Measurements from ENCODE around the gene PRXL2B. TPM values are rescaled to one million over a fixed set of nuclear protein-coding genes. Genes with fewer than 3 reads are reported as not detected.
"Not testable (repeated sequence)": the region's sequence is repeated elsewhere in the genome, so short reads cannot be mapped to it uniquely, and the experiment has no call there.

Gene PRXL2B
- total RNA-seq, 1 donor from 2014 or later, result 47.3 TPM

DNA sequence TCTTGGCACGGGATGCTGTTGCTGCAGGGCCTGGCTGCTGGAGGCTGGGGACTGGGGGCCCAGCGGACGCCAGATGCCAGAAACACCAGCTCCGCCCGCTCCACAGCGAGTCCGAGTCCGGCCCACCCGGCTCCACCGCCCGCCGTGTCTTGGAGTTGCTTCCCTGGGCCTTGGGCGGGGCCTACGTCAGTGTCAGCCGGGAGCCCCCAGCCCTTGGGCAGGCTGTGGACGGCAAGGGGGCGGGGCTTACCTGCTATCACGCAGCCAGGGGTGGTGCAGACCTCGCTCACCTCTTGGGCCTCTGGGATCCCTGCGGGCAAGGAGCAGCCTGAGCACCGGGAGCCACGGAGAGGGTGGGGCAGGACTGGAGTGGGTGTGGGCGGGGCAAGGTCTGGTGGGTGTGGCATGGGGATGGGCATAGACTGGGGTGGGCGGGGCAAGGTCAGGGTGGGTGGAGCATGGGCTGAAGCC, 24.5 kb downstream of the PRXL2B start:
- DNase-seq (ENCODE audit: extremely low read depth, low read depth, low spot score), result no peak

DNA sequence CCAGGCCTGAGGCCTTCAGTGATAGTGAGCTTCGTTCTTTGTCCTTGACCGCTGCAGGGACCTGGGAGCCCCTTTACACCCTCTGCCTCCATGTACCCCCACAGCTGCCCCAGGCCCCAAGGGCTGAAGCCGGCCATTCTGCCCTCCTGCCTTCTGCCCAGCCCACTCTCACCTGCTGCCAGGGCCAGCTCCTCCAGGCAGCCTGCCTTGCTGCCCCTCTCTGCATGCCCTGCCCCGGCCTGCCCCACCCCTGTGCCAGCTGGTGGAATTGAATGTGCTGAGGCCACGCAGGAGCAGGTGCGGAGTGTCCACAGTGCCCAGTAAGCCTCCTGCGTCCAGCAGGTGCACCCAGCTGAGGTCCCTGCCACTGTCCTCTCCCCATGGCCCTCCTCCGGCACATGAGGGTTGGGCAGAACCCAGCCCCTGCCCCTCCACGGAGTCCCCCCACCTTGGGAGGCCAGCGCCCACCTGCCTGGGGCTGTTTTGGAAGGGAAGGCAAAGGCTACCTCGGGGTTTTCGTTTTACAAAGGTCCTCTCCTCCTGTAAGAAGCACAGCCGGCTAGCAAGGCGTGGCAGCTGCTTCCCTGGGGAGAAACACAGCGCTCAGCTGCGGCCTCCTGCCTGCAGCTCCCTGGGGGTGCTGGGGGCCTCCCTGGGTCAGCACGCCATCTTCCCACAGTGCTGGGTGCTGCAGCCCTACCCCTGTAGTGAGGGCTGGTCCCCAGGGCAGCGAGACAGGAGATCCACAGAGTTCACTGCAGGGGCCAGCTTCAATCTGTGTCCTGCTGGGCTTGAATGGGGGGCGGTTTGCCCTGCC, 25.3 kb downstream of the PRXL2B start:
- DNase-seq (ENCODE audit: extremely low read depth, low read depth, low spot score), result no peak

DNA sequence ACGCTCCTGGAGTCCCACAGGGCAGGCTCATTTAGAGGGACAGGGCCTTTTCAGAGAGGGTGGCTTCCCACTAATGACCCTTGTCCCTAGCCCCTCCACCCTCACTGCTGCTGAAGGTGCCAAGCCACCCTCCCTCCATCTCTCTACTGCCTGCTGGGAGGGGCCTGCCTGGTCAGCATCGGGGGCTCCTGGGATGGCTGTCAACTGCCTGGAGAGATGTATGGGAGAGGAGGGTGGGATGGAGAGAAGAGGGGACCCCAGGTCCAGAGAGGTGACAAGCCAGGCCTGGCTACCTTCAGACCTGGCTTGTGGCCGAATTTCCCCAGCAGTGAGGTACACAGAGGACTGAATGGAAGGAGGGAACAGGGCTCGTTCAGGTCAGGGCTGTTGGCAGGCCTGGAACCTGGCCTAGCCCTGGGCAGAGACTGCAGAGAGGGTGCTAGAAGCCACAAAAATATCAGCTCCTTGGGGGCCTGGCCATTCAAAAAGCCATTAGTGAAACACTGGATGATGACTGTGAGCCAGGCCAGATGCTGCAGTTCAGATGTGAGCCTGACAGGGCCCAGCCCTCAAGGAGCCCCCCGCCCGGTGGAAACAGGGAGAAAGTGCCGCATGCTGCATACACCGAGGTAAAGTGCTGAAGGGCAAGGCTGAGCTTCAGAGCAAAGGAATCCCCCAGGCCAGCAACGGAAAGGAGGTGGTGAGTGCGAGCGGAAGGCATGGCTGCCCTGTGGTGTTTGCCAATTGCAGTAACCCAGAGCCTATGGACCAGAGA, 26.2 kb downstream of the PRXL2B start:
- no peak for DNase-seq (ENCODE audit: extremely low read depth, low read depth, low spot score)

DNA sequence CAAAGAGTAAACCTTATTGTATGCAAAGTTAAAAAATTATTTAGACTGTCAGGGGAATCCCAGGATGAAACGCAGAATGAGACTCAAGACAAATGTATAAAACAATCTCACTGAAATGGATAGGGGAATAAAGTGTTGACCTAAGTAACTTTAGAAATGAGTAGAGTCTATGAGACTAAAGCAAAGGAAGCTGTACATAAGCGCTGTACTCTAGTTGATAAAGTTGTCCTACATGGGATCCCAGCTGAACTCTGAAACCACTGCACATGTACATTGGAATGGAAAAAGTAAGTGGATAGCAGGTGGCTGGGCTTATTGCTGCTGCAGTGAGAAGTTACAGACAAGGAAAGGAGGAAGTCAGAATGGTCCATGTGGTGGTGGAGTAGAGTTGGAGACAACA, 27.6 kb downstream of the PRXL2B start:
- DNase-seq (ENCODE audit: extremely low read depth, low read depth, low spot score), result no peak

DNA sequence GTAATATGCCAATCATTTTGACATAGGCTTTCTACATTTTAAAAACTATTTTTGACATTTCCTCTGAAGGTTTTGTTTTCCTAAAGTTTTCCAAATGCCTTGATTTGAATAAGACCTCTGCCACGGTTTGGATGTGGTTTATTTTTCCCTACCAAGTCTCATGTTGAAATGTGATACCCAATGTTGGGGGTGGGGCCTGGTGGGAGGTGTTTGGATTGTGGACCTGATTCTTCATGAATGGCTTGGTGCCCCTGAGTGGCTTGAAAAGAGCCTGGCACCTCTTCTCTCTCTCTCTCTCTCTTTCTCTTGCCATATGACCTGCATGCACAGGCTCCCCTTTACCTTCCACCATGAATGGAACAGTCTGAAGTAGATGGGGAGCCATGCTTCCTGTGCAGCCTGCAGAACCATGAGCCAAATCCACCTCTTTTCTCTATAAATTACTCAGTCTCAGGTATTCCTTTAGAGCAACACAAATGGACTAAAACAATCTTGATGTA, 31.4 kb downstream of the PRXL2B start:
- DNase-seq (ENCODE audit: extremely low read depth, low read depth, low spot score), result no peak

DNA sequence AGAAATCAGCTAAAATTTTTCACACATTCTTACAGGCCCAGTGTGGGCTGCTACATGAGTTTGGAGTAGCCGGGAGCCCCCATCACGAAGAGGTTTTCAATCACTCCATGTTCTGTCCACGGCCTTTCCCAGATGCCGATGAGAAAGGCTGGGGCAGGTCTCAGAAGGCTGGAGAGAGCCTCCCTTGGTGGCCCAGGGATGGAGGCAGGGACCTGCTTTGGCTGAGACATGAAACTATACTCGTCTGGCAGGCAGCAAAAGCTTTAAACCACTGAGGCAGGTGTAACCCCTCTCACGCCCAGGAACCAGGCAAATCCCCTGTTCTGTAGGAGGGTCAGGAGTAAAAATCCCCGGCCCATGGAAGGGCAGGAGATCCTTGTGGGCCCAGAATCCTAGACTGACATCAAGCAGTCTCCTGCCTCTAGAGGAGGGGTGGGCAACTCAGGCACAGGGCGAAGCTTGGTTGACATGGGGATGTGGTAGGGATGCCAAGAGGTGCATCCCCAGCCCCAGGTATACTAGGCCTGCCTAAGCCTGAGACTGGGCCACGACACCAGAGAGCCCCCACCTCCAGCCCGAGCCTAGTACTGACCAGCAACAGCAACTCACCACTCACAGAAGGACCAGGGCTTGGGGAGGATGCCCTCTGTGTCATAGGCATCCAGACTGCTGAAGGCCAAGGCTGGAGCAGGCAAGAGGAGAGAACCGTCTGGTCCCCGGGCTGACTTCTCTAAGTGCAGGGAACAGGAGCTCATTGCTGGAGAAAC, 37.2 kb downstream of the PRXL2B start:
- no peak for DNase-seq (ENCODE audit: extremely low read depth, low read depth, low spot score)

DNA sequence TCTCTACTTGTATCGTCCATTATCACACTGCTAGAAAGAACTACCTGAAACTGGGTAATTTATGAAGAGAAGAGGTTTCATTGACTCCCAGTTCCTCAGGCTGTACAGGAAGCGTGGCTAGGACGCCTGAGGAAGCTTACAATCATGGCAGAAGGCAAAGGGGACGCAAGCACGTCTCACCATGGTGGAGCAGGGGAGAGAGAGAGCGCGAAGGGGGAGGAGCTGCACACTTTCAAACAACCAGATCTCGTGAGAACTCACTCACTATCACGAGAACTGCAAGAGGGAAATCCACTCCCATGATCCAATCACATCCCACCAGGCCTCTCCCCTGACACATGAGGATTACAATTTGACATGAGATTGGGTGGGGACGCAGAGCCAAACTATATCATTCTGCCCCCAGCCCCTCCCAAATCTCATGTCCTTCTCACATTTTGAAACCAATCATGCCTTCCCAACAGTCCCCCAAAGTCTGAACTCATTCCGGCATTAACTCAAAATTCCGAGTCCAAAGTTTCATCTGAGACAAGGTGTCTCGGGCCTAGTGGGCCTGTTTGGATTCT, 38.2 kb downstream of the PRXL2B start:
- no peak for DNase-seq (ENCODE audit: extremely low read depth, low read depth, low spot score)

DNA sequence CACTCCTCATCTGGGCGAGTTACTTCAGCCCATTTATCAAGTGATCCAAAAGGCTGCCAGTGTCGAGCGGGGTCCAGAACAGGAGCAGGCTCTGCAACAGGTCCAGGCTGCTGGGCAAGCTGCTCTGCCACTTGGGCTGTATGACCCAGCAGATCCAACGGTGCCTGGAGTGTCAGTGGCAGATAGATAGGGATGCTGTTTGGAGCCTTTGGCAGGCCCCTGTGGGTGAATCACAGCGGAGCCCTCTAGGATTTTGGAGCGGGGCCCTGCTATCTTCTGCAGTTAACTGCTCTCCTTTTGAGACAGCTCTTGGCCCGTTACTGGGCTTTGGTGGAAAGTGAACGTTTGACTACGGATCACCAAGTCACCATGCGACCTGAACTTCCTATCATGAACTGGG, 38.7 kb downstream of the PRXL2B start:
- no peak for DNase-seq (ENCODE audit: extremely low read depth, low read depth, low spot score)

DNA sequence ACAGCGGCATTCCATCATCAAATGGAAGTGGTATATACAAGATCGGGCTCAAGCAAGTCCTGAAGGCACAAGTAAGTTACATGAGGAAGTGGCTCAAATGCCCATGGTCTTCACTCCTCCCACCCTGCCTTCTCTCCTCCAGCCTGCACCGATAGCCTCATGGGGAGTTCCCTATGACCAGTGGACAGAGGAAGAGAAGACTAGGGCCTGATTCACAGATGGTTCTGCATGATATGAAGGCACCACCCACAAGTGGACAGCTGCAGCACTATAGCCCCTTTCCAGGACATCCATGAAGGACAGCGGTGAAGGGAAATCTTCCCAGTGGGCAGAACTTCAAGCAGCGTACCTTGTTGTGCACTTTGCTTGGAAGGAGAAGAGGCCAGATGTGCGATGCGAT, 39.2 kb downstream of the PRXL2B start:
- DNase-seq (ENCODE audit: extremely low read depth, low read depth, low spot score), result not testable (repeated sequence)

DNA sequence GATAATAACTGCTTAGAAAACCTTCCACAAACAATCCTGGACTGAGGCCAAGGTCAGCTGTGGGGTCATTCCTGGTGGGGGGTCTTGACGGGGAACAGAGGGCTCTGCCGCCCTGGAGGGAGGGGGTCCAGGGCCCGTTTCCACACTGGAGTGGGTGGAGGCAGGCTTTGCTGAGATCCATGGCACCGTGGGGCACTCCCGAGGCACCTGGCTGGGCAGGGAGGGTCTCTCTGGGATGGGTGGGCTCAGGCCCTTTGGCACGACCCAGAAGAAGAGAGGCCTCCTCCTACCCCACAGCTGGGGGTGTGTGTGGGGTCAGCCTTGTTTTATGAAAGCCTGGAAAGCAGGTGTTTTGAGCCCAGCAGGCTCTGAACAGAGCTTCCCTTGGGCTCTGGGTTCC, 41.2 kb downstream of the PRXL2B start:
- no peak for DNase-seq (ENCODE audit: extremely low read depth, low read depth, low spot score)

DNA sequence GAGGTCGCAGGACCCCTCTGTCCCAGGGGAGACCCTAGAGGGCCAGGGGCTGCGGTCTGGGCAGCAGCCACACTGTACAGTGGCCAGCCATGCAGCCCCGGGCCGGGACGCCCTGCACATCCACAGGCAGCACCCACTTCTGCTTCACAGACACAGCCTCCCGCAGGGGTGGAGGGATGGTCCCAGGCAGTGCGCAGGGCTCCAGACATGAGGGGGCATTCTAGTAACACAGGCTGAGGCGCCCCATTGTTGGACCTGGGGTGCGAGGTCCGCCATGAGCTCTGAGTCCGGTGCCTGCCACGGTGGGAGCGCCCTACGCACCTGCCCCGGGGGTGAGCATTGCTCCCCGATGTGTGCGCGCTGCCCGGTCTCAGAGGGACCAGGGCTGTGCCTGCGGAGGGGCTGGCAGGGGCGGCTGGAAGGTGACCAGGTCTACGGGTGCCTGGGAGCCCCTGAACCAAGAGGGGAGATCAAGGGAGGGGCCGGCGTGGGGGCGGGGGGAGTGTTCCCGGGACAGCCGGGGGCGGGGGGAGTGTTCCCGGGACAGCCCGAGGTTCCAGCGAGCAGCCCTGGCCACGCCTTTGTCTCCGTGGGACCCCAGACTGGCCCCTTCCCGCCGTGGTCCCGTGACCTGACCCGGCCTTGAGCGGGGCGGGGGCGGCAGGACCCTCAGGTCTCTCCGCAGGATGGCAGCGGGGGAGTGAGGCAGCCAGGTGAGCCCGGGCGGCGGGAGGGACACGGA, 41.8 kb downstream of the PRXL2B start:
- no peak for DNase-seq (ENCODE audit: extremely low read depth, low read depth, low spot score)

DNA sequence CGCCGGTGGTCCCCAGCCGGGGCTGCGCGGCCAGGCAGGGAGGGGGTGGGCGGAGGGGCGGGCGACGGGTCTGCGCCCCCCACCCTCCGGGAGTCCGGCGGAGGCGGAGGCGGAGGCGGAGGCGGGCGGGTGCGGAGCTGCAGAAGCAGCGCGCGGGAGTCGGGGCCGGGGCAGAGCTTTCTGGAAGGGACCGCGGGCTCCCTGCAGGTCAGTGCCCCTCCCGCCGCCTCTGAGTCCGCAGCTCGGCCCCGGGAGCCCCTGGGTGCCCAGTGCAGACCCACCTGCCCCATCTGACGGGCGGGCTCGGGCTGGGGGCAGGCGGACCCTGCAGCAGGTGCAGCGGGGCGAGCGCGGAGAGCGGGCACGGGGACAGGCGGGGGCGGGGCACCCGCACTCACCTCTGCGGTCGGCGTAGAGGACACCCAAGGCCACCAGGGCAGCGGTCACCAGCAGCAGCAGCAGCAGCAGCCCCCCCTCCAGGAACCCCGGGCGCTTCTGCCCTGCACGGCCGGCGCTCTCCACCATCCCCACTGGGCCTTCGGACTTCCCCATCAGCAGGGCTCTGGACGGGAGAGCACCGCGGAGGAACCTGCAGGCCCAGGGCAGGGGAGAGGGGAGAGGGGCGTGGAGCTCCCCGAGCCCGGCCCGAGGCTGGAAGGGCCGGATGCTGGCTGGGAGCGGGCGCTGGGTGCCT, 42.5 kb downstream of the PRXL2B start:
- no peak for DNase-seq (ENCODE audit: extremely low read depth, low read depth, low spot score)

DNA sequence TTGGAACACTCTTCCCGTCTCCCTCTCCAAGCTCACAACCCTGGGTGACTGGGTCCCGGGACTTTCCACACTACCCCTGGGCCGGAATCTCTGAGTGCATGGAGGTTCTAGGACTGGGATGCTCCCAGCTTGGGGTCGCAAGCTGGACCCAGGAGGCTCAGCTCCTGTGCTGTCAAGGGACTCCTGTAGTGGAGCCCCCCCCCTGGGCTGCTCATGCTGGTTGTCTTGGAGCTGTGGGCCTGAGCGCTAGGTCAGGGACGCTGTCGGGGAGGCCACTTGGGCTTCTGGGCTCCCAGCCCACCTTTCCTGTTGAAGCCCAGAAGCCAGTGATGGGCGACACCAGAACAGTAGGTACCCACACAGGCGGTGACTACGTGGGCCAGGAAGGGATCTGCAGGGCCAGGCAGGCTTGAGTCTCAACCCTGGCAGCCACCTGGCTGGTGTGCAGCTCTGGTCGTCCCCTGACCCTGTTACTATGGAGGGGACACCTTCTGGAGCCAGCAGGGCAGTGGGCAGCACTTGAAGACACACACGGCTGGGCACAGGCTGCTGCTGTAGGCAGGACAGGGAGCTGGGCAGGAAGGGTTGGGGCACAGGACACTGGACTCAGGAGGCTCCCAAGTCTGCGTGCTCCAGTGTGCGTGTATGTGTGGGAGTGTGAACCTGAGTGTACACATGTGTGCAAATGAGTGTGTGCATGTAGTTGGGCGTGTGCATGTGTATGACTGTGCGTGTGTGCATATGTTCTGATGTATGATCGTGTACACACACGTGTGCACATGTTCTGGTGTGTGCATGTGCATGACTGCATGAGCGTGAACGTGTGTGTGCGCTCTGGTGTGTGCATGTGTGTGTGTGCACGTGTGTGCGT, 43.3 kb downstream of the PRXL2B start:
- DNase-seq (ENCODE audit: extremely low read depth, low read depth, low spot score), result no peak

DNA sequence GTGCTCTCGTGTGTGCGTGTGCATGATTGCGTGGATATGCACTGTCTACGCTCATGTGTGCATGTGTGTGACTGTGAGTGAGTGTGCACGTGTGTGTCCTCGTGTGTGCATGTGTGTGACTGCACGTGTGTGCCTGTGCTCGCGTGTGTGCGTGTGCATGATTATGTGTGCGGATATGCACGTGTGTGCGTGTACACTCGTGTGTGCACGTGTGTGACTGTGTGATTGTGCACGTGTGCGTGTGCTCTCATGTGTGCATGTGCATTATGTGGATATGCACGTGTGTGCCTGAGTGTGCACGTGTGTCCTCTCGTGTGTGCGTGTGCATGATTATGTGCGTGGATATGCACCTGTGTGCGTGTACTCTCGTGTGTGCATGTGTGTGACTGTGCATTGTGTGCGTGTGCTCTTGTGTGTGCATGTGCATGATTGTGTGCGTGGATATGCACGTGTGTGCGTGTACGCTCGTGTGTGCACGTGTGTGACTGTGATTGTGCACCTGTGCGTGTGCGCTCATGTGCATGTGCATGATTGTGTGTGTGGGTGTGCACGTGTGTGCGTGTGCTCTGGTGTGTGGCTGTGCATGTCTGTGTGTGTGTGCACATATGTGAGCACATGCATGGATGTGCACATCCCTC, 44.0 kb downstream of the PRXL2B start:
- no peak for DNase-seq (ENCODE audit: extremely low read depth, low read depth, low spot score)

DNA sequence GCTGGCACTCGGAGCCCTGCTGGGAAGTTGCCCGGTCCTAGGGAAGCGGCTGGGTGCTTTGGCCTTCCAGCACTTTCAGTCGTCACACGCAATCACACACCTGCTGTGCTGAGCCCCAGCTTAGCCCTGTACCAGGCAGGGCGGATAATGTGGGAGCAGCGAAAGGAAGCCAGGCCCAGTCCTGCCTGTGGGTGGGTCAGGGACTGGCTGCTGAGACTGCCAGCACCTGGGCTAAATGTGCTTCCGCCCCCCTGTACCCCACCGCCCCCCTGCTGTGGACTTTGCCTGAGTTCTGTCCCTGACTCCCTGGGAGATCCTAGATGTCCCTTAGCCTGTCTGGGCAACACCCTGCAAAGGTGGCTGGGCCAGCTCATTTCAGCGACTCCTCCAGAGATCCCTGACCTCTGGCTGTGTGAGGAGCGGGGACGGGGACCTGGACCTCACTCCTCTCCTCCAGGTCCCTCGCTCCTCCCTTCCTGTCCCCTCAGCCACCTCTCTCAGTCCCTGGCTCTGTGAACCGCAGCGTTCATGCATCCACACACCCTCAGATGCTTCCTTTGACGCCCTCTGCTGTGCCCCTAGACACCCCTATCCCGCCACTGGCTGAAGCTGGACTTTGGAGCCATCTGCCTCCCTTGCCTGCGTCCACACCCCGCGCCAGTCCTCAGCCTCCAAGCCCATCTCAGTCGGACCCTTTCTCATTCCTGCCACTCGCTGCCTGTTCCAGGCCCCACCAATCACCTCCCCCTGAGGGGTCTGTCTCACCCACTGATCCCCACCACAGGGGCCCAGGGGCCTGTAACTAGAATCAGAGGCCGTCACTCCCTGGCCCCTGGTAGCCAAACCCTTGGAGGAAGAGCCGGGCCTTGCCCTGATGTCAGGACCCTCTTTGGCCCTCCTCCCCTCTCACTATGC, 44.8 kb downstream of the PRXL2B start:
- DNase-seq (ENCODE audit: extremely low read depth, low read depth, low spot score), result no peak

DNA sequence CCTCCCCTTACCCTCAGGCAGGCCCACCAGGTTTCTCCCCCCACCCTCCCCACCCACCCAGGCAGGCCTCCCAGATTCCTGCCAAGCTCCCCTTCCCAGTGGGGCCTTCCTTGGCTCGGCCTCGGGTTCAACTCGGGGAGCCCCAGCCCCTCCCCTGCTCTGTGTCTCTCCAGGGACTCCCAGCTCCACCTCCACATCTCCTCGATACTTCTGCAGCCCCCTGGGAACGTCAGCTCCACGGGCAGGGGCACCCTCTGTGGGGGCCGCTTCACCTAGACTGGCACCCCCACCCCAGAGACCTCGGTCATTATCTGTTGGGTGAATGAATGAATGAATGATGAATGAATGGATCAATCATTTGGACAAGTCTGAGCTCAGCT, 45.5 kb downstream of the PRXL2B start:
- DNase-seq (ENCODE audit: extremely low read depth, low read depth, low spot score), result no peak

Measured in glomerular endothelial cell (primary cell).